22Rv1 (cell line): ENCODE measurements around the gene NLE1.

Experiments
- CTCF ChIP-seq: fragments of 450-650 bp; IDR thresholded peaks from 2 replicates; pipeline ENCODE4 v1.5.1; 2017; ENCODE audit warnings: mild to moderate bottlenecking
- ZFX ChIP-seq: fragments of 450-650 bp; IDR thresholded peaks from 2 replicates; pipeline ENCODE4 v1.6.1; 2017; ENCODE audit warnings: antibody characterized with exemption, borderline replicate concordance

DNA sequence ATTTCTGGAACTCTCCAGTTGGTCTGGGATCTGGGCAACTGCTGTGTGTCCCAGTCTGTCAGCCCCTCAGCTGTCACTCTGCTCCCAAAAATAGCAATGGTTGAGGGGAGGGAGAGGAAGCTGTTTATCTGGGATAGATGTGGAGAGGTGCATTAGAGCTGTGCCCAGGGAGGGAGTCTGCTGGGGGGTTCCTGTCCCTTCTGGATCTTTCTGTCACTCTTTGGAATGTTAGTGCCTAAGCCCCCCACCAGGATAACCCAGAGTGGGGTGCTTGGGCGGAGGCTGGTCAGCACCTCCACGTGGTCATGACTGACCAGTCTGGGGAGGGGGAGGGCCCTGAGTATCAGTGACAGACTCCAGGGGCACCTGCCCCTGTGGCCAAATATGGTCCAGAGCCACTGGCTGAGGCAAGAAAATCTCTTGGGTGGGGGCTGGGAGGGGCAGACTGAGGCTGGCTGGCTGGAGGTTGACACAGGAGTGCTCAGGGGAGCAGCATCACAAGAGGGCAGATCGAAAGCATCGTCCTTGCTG lies 5.3 kb upstream of the NLE1 start, which contains the start of gene UNC45B:
- TF ChIP-seq CTCF = no peak
- TF ChIP-seq ZFX = no peak
